Measurements from ENCODE around the gene FXYD4.

FXYD4 gene

GRCh38 chr10:43338117-43338516, 33.3 kb upstream of the FXYD4 start:
- no peaks in the 10 kb centered on the region for H3K36me3 Mint-ChIP-seq
- H3K27me3 Mint-ChIP-seq: peaks cover 4% of the 10 kb centered on the region
- H3K4me3 Mint-ChIP-seq: no peak overlapping the region
- no peaks in the 10 kb centered on the region for H3K9me3 Mint-ChIP-seq (ENCODE audit: low read depth)
- no peak overlapping the region for H3K27ac Mint-ChIP-seq
- peaks cover 10% of the 10 kb centered on the region for H3K4me1 Mint-ChIP-seq (ENCODE audit: low read depth)

GRCh38 chr10:43339136-43339535, 32.3 kb upstream of the FXYD4 start:
- Mint-ChIP-seq H3K27me3 (peaks cover 4% of the 10 kb centered on the region), H3K4me3 (no peak overlapping the region), H3K36me3 (no peaks in the 10 kb centered on the region), H3K4me1 (ENCODE audit: low read depth) (peaks cover 4% of the 10 kb centered on the region), H3K9me3 (ENCODE audit: low read depth) (no peaks in the 10 kb centered on the region), H3K27ac (no peak overlapping the region)

- Mint-ChIP-seq H3K27me3 (peaks cover 4% of the 10 kb centered on the region), H3K27ac (no peak overlapping the region), H3K4me1 (ENCODE audit: low read depth) (peaks cover 2% of the 10 kb centered on the region), H3K36me3 (no peaks in the 10 kb centered on the region), H3K9me3 (ENCODE audit: low read depth) (no peaks in the 10 kb centered on the region), H3K4me3 (no peak overlapping the region)
Observed at GRCh38 chr10:43340101-43340500, 31.3 kb upstream of the FXYD4 start.

GRCh38 chr10:43340619-43341018, 30.8 kb upstream of the FXYD4 start:
- Mint-ChIP-seq H3K9me3 (ENCODE audit: low read depth) (no peaks in the 10 kb centered on the region), H3K27ac (no peak overlapping the region), H3K4me3 (no peak overlapping the region)

GRCh38 chr10:43341450-43341849, 30.0 kb upstream of the FXYD4 start:
- no peaks in the 10 kb centered on the region for H3K36me3 Mint-ChIP-seq
- H3K27ac Mint-ChIP-seq: no peak overlapping the region
- no peaks in the 10 kb centered on the region for H3K9me3 Mint-ChIP-seq (ENCODE audit: low read depth)
- no peak overlapping the region for H3K4me3 Mint-ChIP-seq
- H3K4me1 Mint-ChIP-seq (ENCODE audit: low read depth): peaks cover 2% of the 10 kb centered on the region
- peaks cover 4% of the 10 kb centered on the region for H3K27me3 Mint-ChIP-seq

More at GRCh38 chr10:43340619-43341018, 30.8 kb upstream of the FXYD4 start:
- H3K4me1 Mint-ChIP-seq (ENCODE audit: low read depth): peaks cover 2% of the 10 kb centered on the region
- peaks cover 4% of the 10 kb centered on the region for H3K27me3 Mint-ChIP-seq
- no peaks in the 10 kb centered on the region for H3K36me3 Mint-ChIP-seq

GRCh38 chr10:43342279-43343125, 28.9 kb upstream of the FXYD4 start:
- no peak overlapping the region for H3K4me3 Mint-ChIP-seq
- no peak overlapping the region for H3K27ac Mint-ChIP-seq
- no peaks in the 10 kb centered on the region for H3K4me1 Mint-ChIP-seq (ENCODE audit: low read depth)

GRCh38 chr10:43343126-43343525, 28.3 kb upstream of the FXYD4 start:
- Mint-ChIP-seq H3K4me3 (no peak overlapping the region), H3K9me3 (ENCODE audit: low read depth) (no peaks in the 10 kb centered on the region), H3K27ac (no peak overlapping the region), H3K27me3 (peaks cover under 1% of the 10 kb centered on the region), H3K4me1 (ENCODE audit: low read depth) (peaks cover 3% of the 10 kb centered on the region), H3K36me3 (no peaks in the 10 kb centered on the region)

More at GRCh38 chr10:43342279-43343125, 28.9 kb upstream of the FXYD4 start:
- H3K9me3 Mint-ChIP-seq (ENCODE audit: low read depth): no peaks in the 10 kb centered on the region
- H3K36me3 Mint-ChIP-seq: no peaks in the 10 kb centered on the region
- peaks cover 2% of the 10 kb centered on the region for H3K27me3 Mint-ChIP-seq

- Mint-ChIP-seq H3K9me3 (ENCODE audit: low read depth) (no peaks in the 10 kb centered on the region), H3K27ac (no peak overlapping the region), H3K36me3 (no peaks in the 10 kb centered on the region), H3K4me1 (ENCODE audit: low read depth) (peaks cover 10% of the 10 kb centered on the region), H3K27me3 (peaks cover 2% of the 10 kb centered on the region), H3K4me3 (no peak overlapping the region)
Observed at GRCh38 chr10:43344051-43344450, 27.4 kb upstream of the FXYD4 start.

GRCh38 chr10:43347997-43348396, 23.4 kb upstream of the FXYD4 start:
- H3K27ac Mint-ChIP-seq: no peak overlapping the region
- peaks cover 2% of the 10 kb centered on the region for H3K27me3 Mint-ChIP-seq
- H3K4me1 Mint-ChIP-seq (ENCODE audit: low read depth): peaks cover 13% of the 10 kb centered on the region
- no peak overlapping the region for H3K4me3 Mint-ChIP-seq
- no peaks in the 10 kb centered on the region for H3K36me3 Mint-ChIP-seq
- no peaks in the 10 kb centered on the region for H3K9me3 Mint-ChIP-seq (ENCODE audit: low read depth)

- no peak overlapping the region for H3K27ac Mint-ChIP-seq
- H3K36me3 Mint-ChIP-seq: no peaks in the 10 kb centered on the region
- peaks cover 2% of the 10 kb centered on the region for H3K27me3 Mint-ChIP-seq
Observed at GRCh38 chr10:43348511-43349312, 22.7 kb upstream of the FXYD4 start.

GRCh38 chr10:43350156-43350555, 21.3 kb upstream of the FXYD4 start:
- no peak overlapping the region for H3K4me3 Mint-ChIP-seq
- H3K27me3 Mint-ChIP-seq: peaks cover 2% of the 10 kb centered on the region
- peaks cover 15% of the 10 kb centered on the region for H3K4me1 Mint-ChIP-seq (ENCODE audit: low read depth)
- no peaks in the 10 kb centered on the region for H3K9me3 Mint-ChIP-seq (ENCODE audit: low read depth)
- H3K36me3 Mint-ChIP-seq: no peaks in the 10 kb centered on the region
- no peak overlapping the region for H3K27ac Mint-ChIP-seq

More at GRCh38 chr10:43348511-43349312, 22.7 kb upstream of the FXYD4 start:
- Mint-ChIP-seq H3K9me3 (ENCODE audit: low read depth) (no peaks in the 10 kb centered on the region), H3K4me3 (no peak overlapping the region), H3K4me1 (ENCODE audit: low read depth) (peaks cover 13% of the 10 kb centered on the region)

GRCh38 chr10:43350686-43351085, 20.8 kb upstream of the FXYD4 start:
- Mint-ChIP-seq H3K4me3 (peak overlapping the region; percentile 32), H3K27me3 (peaks cover 2% of the 10 kb centered on the region), H3K9me3 (ENCODE audit: low read depth) (no peaks in the 10 kb centered on the region), H3K36me3 (no peaks in the 10 kb centered on the region), H3K27ac (no peak overlapping the region), H3K4me1 (ENCODE audit: low read depth) (peaks cover 16% of the 10 kb centered on the region)

- Mint-ChIP-seq H3K4me3 (no peak overlapping the region), H3K9me3 (ENCODE audit: low read depth) (no peaks in the 10 kb centered on the region), H3K27me3 (peaks cover 2% of the 10 kb centered on the region), H3K27ac (no peak overlapping the region), H3K36me3 (no peaks in the 10 kb centered on the region), H3K4me1 (ENCODE audit: low read depth) (peaks cover 22% of the 10 kb centered on the region)
Observed at GRCh38 chr10:43351301-43351700, 20.1 kb upstream of the FXYD4 start.

- Mint-ChIP-seq H3K27ac (no peak overlapping the region), H3K9me3 (ENCODE audit: low read depth) (no peaks in the 10 kb centered on the region), H3K4me1 (ENCODE audit: low read depth) (peaks cover 21% of the 10 kb centered on the region), H3K4me3 (no peak overlapping the region), H3K36me3 (no peaks in the 10 kb centered on the region), H3K27me3 (peaks cover 2% of the 10 kb centered on the region)
Observed at GRCh38 chr10:43352951-43353350, 18.5 kb upstream of the FXYD4 start.
